MM.1S (cell line): Measurements from ENCODE around the gene MAJIN.

Experiments used
- CTCF ChIP-seq: fragments of 300-600 bp; sonication (generic); IDR thresholded peaks from 2 replicates; pipeline ENCODE4 v1.5.1; 2016; ENCODE audit warnings: antibody characterized with exemption, low read length, mixed read lengths
- EZH2 ChIP-seq: fragments of 300-600 bp; sonication (generic); optimal IDR thresholded peaks from 2 replicates; pipeline ENCODE3; 2017; ENCODE audit warnings: low read depth, mild to moderate bottlenecking, antibody characterized with exemption, low read length, mixed read lengths
- EZH2phosphoT487 ChIP-seq: fragments of 300-600 bp; sonication (generic); IDR thresholded peaks from 2 replicates; pipeline ENCODE4 v1.6.1; 2018; ENCODE audit warnings: antibody characterized with exemption, low read length

DNA sequence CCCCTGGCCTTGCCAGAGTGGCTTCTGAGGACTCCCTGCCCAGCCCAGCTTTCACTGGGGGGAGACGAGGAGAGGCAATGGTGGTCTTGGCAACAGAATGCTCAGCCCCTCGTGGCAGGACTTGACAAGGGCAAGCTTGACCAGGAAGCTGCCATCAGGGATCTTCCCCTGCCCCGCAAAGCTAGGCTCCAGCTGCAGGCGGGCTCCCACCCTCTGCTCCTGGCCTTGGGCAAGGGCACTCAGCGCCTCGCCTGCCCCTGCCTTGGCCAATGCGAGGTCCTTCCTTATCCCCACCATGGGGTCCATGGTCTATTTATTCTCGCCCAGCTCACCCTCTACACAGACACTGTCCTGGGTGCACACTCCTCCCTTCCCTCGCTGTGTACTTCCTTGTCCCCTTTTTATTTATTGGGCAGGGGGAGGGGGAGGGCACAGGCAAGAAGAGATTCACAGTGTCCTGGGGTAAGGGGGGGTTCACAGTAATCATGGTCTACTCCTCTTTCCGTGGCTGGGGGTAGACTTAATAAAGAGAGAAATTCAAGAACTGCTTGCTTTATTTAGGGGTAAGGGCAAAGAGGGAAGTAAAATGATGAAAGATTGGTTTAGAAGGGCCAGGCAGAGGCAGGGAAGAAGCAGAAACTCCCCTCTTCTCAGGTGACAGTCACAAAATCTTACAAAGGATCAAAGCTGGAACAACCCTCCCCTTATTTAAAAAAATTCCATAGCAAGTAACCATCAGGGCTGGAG is 37.8 kb downstream of the MAJIN start:
- TF ChIP-seq CTCF = no peak
- no peak for TF ChIP-seq EZH2phosphoT487
- no peak for TF ChIP-seq EZH2
